A673 (cell line): ENCODE results near the gene SUPT3H.

ENCODE experiments used
- EZH2 ChIP-seq: fragments of 200-600 bp; sonication (generic); IDR thresholded peaks from 2 replicates; pipeline ENCODE4 v1.6.1; 2017; ENCODE audit warnings: borderline replicate concordance, low read depth, mild to moderate bottlenecking, mixed read lengths, antibody characterized with exemption, low read length; ENCODE audit not compliant: poor library complexity, severe bottlenecking
- TF ChIP-seq, protein P1 (sequence below): fragments of 300-800, 200-600 bp; sonication (generic); conservative IDR thresholded peaks from 2 replicates; pipeline ENCODE4 v1.5.1; 2017; ENCODE audit warnings: low read depth, mild to moderate bottlenecking, antibody characterized with exemption, low read length, moderate library complexity, mixed read lengths

GRCh38 chr6:44809258-44809657, 568.5 kb downstream of the SUPT3H start:
- TF ChIP-seq, protein P1, sequence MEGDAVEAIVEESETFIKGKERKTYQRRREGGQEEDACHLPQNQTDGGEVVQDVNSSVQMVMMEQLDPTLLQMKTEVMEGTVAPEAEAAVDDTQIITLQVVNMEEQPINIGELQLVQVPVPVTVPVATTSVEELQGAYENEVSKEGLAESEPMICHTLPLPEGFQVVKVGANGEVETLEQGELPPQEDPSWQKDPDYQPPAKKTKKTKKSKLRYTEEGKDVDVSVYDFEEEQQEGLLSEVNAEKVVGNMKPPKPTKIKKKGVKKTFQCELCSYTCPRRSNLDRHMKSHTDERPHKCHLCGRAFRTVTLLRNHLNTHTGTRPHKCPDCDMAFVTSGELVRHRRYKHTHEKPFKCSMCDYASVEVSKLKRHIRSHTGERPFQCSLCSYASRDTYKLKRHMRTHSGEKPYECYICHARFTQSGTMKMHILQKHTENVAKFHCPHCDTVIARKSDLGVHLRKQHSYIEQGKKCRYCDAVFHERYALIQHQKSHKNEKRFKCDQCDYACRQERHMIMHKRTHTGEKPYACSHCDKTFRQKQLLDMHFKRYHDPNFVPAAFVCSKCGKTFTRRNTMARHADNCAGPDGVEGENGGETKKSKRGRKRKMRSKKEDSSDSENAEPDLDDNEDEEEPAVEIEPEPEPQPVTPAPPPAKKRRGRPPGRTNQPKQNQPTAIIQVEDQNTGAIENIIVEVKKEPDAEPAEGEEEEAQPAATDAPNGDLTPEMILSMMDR, result no peak
- no peak for TF ChIP-seq EZH2
